Caco-2 (cell line): ENCODE measurements around the gene CTCF. TPM values are rescaled to one million over a fixed set of nuclear protein-coding genes. Genes with fewer than 3 reads are reported as not detected.

Source experiments
- BruUV-seq: library from RNA; stranded (reverse); fragments of 400-500 nt; replicated peaks from 2 replicates; lab custom pipeline; 2021; lab: Mats Ljungman, UMichigan
- CTCF ChIA-PET: fragments of 300-600 bp; sonication (Branson Sonifier 250); formaldehyde crosslinking; loops from one replicate; lab custom pipeline; 2022; ENCODE audit warnings: antibody characterized with exemption; lab: Charles Lee
- POLR2A ChIA-PET: fragments of 300-600 bp; sonication (Branson Sonifier 250); formaldehyde crosslinking; loops from one replicate; lab custom pipeline; 2022; ENCODE audit warnings: antibody characterized with exemption; lab: Charles Lee
- DNase-seq, 2 experiments: peaks; one replicate each; pipeline versions ENCODE4 v3.0.0 to v3.0.0-alpha.2; 2020 to 2022
- H3K27me3 ChIP-seq: replicated peaks from 2 replicates; pipeline ENCODE4 v1.6.0; 2011; ENCODE audit warnings: low read length; ENCODE audit not compliant: control insufficient read depth, insufficient read depth
- H3K36me3 ChIP-seq: 2 replicates; pipeline ENCODE4 v1.5.1; 2011; ENCODE audit warnings: low read length; ENCODE audit not compliant: control insufficient read depth, insufficient read depth
- H3K4me1 ChIP-seq: fragments of 250-450 bp; sonication (Bioruptor Pico); 2 replicates; pipeline ENCODE4 v1.5.1; 2020; ENCODE audit warnings: mild to moderate bottlenecking
- H3K4me3 ChIP-seq: 2 replicates; pipeline ENCODE4 v1.5.1; 2011; ENCODE audit warnings: low read depth, mild to moderate bottlenecking, control low read depth, low read length
- H3K9me3 ChIP-seq: fragments of 250-450 bp; sonication (Bioruptor Pico); 2 replicates; pipeline ENCODE4 v1.5.1; 2020; ENCODE audit warnings: mild to moderate bottlenecking, moderate library complexity
- H3K27ac Mint-ChIP-seq: one replicate; pipeline ENCODE4 v1.8.0; 2022; ENCODE audit warnings: mixed read lengths; ENCODE audit not compliant: unreplicated experiment
- H3K27me3 Mint-ChIP-seq: one replicate; pipeline ENCODE4 v1.8.0; 2022; ENCODE audit warnings: mixed read lengths; ENCODE audit not compliant: insufficient read depth, unreplicated experiment
- H3K36me3 Mint-ChIP-seq: one replicate; pipeline ENCODE4 v1.8.0; 2022; ENCODE audit warnings: mild to moderate bottlenecking, mixed read lengths; ENCODE audit not compliant: insufficient read depth, unreplicated experiment
- H3K4me1 Mint-ChIP-seq: one replicate; pipeline ENCODE4 v1.8.0; 2022; ENCODE audit warnings: low read depth, mixed read lengths; ENCODE audit not compliant: unreplicated experiment
- H3K4me3 Mint-ChIP-seq: one replicate; pipeline ENCODE4 v1.8.0; 2022; ENCODE audit warnings: mild to moderate bottlenecking, moderate library complexity, mixed read lengths; ENCODE audit not compliant: unreplicated experiment
- H3K9me3 Mint-ChIP-seq: one replicate; pipeline ENCODE4 v1.8.0; 2022; ENCODE audit warnings: mixed read lengths; ENCODE audit not compliant: unreplicated experiment
- CTCF ChIP-seq, 2 experiments: fragments of 200-600 bp in 1 of 2; IDR thresholded peaks; 1 replicate in 1 of 2; 2 replicates in 1 of 2; pipeline versions ENCODE4 v1.5.1 to v1.8.0; 2011 to 2022; ENCODE audit warnings: antibody characterized with exemption in 1 of 2, control low read depth in 1 of 2, inconsistent platforms in 1 of 2, low read depth in 1 of 2, low read length in 1 of 2, mild to moderate bottlenecking in 1 of 2, moderate library complexity in 1 of 2; ENCODE audit not compliant: insufficient read depth in 1 of 2, severe bottlenecking in 1 of 2, unreplicated experiment in 1 of 2
- intact Hi-C: fragments of 100-400 bp; cut with micrococcal nuclease; formaldehyde crosslinking; loops from one replicate; pipeline ENCODE4 v1.10.0; 2022; ENCODE audit not compliant: unreplicated experiment
- total RNA-seq: library from RNA; stranded (reverse); gene quantifications from 2 replicates; pipeline ENCODE4 v1.2.3, GENCODE V29; 2022

The CTCF gene
- total RNA-seq, 1 experiment from 2014 or later: 67.8 TPM

GRCh38 chr16:67579686-67580085 is 17.4 kb downstream of the CTCF start:
- TF ChIP-seq CTCF (IDR thresholded peaks at IDR 0.05; ENCODE audit: insufficient read depth in 1 of 2, low read depth in 1 of 2, low read length in 1 of 2, severe bottlenecking in 1 of 2, unreplicated experiment in 1 of 2): no peak
- Mint-ChIP-seq H3K9me3 (no peaks in the 10 kb centered on the region), H3K36me3 (peaks cover 66% of the 10 kb centered on the region), H3K27me3 (no peaks in the 10 kb centered on the region), H3K4me1 (no peaks in the 10 kb centered on the region), H3K4me3 (no peak overlapping the region), H3K27ac (no peak overlapping the region)
- no peaks in the 10 kb centered on the region for H3K27me3 ChIP-seq
- ChIA-PET POLR2A (no interaction called here), CTCF (no interaction called here)
- H3K4me3 ChIP-seq: no peak overlapping the region
- no TSS peak for BruUV-seq
- intact Hi-C loops: no loop called here
- no peak for DNase-seq
- H3K4me1 ChIP-seq: no peaks in the 10 kb centered on the region
- H3K9me3 ChIP-seq: no peaks in the 10 kb centered on the region
- H3K36me3 ChIP-seq: no peaks in the 10 kb centered on the region

GRCh38 chr16:67580202-67580601 is 17.9 kb downstream of the CTCF start:
- no peaks in the 10 kb centered on the region for H3K4me1 ChIP-seq
- H3K9me3 ChIP-seq: no peaks in the 10 kb centered on the region
- no peak overlapping the region for H3K4me3 ChIP-seq
- TF ChIP-seq CTCF (IDR thresholded peaks at IDR 0.05; ENCODE audit: insufficient read depth in 1 of 2, low read depth in 1 of 2, low read length in 1 of 2, severe bottlenecking in 1 of 2, unreplicated experiment in 1 of 2): no peak
- BruUV-seq: no TSS peak
- H3K36me3 Mint-ChIP-seq: peaks cover 61% of the 10 kb centered on the region
- H3K4me1 Mint-ChIP-seq: no peaks in the 10 kb centered on the region
- H3K4me3 Mint-ChIP-seq: no peak overlapping the region
- ChIA-PET CTCF (interaction anchor here (0.7 to 0.8 kb wide), 2 partner anchors 59 to 63 kb away, joined by 3 to 6 read pairs; no protein-coding TSS in a partner anchor), POLR2A (no interaction called here)
- H3K27me3 ChIP-seq: no peaks in the 10 kb centered on the region
- no peaks in the 10 kb centered on the region for H3K9me3 Mint-ChIP-seq
- no peak for DNase-seq
- no peaks in the 10 kb centered on the region for H3K36me3 ChIP-seq
- intact Hi-C loops: no loop called here
- no peak overlapping the region for H3K27ac Mint-ChIP-seq
- H3K27me3 Mint-ChIP-seq: no peaks in the 10 kb centered on the region

GRCh38 chr16:67593288-67593687 is 31.0 kb downstream of the CTCF start:
- DNase-seq: no peak
- Histone ChIP-seq H3K9me3 (no peaks in the 10 kb centered on the region), H3K4me3 (no peak overlapping the region), H3K4me1 (peaks cover 4% of the 10 kb centered on the region; the same call in 1 of the 2 replicates), H3K27me3 (no peaks in the 10 kb centered on the region), H3K36me3 (no peaks in the 10 kb centered on the region; the same call in 1 of the 2 replicates)
- H3K9me3 Mint-ChIP-seq: no peaks in the 10 kb centered on the region
- peaks cover 8% of the 10 kb centered on the region for H3K4me1 Mint-ChIP-seq
- H3K27me3 Mint-ChIP-seq: no peaks in the 10 kb centered on the region
- intact Hi-C loops: no loop called here
- ChIA-PET CTCF (interaction anchor here (0.6 to 1.6 kb wide), 2 partner anchors 72 to 114 kb away, joined by 3 to 4 read pairs; no protein-coding TSS in a partner anchor), POLR2A (no interaction called here)
- TF ChIP-seq CTCF (IDR thresholded peaks at IDR 0.05; ENCODE audit: insufficient read depth in 1 of 2, low read depth in 1 of 2, low read length in 1 of 2, severe bottlenecking in 1 of 2, unreplicated experiment in 1 of 2): no peak
- no peak overlapping the region for H3K4me3 Mint-ChIP-seq
- no TSS peak for BruUV-seq
- peaks cover 37% of the 10 kb centered on the region for H3K36me3 Mint-ChIP-seq
- H3K27ac Mint-ChIP-seq: no peak overlapping the region
